K562 (cell line): ENCODE data around the gene RERE.

Source experiments
- EGR1 ChIP-seq: fragments of 450-650 bp; conservative IDR thresholded peaks from 2 replicates; pipeline ENCODE4 v1.6.1; 2017; ENCODE audit warnings: mild to moderate bottlenecking
- EP300 ChIP-seq: IDR thresholded peaks from 2 replicates; pipeline ENCODE4 v1.6.1; 2012; ENCODE audit warnings: low read length, improper control_type of control experiment
- TF ChIP-seq, protein P1 (sequence below): fragments of 150-350 bp; conservative IDR thresholded peaks from 2 replicates; pipeline ENCODE4 v1.6.1; 2014; ENCODE audit warnings: low read length
- TF ChIP-seq, protein P2 (sequence below), 3 experiments: IDR thresholded peaks in 2 of 3; conservative IDR thresholded peaks in 1 of 3; 2 replicates each; pipeline ENCODE4 v1.5.1; 2011 to 2012; ENCODE audit warnings: low read length in 3 of 3, mild to moderate bottlenecking in 3 of 3, control low read depth in 2 of 3, improper control_type of control experiment in 1 of 3, inconsistent platforms in 1 of 3, low read depth in 1 of 3, mixed read lengths in 1 of 3, moderate library complexity in 1 of 3; ENCODE audit not compliant: insufficient read depth in 2 of 3
- TF ChIP-seq, protein P3 (sequence below): sonication (generic); formaldehyde crosslinking; IDR thresholded peaks from 2 replicates; pipeline ENCODE4 v1.8.0; 2022; ENCODE audit warnings: mild to moderate bottlenecking, missing genetic modification reagents

DNA sequence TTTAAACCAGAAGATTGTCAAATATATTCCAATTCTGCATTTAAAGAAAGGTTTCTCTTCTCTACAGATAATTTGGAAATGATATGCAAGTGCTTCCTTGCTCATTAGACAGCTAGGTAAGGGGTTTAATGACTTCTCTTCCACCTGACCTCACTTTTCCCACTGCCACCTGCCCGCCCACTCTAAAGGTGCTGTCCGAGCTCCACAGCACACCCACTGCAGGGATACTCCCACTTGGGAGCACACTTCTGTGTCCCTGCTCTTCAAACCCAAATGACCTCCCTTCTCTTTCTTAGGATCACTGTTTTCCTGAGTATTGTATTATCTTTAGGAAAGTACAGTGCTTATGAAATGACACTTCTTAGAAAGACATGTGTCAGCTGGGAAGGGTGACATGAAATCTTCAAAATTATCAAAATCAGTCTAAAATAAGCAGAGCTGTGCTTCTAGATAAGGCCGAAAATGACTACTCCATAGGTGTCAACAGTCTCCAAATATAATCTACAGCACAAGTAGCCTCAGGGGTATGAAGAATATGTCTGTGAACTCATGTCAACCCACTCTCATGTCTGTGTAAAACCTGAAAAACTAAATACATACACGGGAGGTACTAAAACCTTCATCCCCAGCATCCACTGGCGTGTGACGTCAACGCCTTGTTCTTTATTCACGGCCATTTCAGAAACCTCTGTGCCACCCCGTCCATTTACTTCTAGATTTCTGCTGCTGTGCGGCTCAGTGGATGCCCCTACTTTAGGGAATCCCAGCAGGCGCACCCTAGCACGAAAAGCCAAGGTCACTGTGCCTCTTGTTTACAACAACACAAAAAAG lies 428.5 kb downstream of the RERE start:
- TF ChIP-seq, protein P1, sequence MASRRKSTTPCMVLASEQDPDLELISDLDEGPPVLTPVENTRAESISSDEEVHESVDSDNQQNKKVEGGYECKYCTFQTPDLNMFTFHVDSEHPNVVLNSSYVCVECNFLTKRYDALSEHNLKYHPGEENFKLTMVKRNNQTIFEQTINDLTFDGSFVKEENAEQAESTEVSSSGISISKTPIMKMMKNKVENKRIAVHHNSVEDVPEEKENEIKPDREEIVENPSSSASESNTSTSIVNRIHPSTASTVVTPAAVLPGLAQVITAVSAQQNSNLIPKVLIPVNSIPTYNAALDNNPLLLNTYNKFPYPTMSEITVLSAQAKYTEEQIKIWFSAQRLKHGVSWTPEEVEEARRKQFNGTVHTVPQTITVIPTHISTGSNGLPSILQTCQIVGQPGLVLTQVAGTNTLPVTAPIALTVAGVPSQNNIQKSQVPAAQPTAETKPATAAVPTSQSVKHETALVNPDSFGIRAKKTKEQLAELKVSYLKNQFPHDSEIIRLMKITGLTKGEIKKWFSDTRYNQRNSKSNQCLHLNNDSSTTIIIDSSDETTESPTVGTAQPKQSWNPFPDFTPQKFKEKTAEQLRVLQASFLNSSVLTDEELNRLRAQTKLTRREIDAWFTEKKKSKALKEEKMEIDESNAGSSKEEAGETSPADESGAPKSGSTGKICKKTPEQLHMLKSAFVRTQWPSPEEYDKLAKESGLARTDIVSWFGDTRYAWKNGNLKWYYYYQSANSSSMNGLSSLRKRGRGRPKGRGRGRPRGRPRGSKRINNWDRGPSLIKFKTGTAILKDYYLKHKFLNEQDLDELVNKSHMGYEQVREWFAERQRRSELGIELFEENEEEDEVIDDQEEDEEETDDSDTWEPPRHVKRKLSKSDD, result no peak
- peak; percentile 70 for TF ChIP-seq EGR1
- peak; percentile 91 for TF ChIP-seq EP300
- TF ChIP-seq, protein P2, sequence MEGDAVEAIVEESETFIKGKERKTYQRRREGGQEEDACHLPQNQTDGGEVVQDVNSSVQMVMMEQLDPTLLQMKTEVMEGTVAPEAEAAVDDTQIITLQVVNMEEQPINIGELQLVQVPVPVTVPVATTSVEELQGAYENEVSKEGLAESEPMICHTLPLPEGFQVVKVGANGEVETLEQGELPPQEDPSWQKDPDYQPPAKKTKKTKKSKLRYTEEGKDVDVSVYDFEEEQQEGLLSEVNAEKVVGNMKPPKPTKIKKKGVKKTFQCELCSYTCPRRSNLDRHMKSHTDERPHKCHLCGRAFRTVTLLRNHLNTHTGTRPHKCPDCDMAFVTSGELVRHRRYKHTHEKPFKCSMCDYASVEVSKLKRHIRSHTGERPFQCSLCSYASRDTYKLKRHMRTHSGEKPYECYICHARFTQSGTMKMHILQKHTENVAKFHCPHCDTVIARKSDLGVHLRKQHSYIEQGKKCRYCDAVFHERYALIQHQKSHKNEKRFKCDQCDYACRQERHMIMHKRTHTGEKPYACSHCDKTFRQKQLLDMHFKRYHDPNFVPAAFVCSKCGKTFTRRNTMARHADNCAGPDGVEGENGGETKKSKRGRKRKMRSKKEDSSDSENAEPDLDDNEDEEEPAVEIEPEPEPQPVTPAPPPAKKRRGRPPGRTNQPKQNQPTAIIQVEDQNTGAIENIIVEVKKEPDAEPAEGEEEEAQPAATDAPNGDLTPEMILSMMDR (IDR thresholded peaks at IDR 0.05 in 2 of 3, conservative IDR thresholded peaks at IDR 0.05 in 1 of 3; ENCODE audit: insufficient read depth in 2 of 3, low read depth in 1 of 3, low read length in 3 of 3), result no peak
- TF ChIP-seq, protein P3, sequence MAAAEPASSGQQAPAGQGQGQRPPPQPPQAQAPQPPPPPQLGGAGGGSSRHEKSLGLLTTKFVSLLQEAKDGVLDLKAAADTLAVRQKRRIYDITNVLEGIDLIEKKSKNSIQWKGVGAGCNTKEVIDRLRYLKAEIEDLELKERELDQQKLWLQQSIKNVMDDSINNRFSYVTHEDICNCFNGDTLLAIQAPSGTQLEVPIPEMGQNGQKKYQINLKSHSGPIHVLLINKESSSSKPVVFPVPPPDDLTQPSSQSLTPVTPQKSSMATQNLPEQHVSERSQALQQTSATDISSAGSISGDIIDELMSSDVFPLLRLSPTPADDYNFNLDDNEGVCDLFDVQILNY (CRISPR knock-in tag), result no peak
